Effector memory CD4-positive, alpha-beta T cell (primary cell): Measurements from ENCODE around the gene THAP4.
"Not testable (repeated sequence)": the region's sequence is repeated elsewhere in the genome, so short reads cannot be mapped to it uniquely, and the experiment has no call there.

Experiments used
- DNase-seq, 3 donors: peaks; one replicate each; pipeline ENCODE4 v3.0.0-alpha.2; 2020
- H3K27ac ChIP-seq: 2 replicates; pipeline ENCODE4 v1.7.0; 2013; ENCODE audit warnings: mild to moderate bottlenecking, low read length, moderate library complexity; ENCODE audit not compliant: insufficient read depth, poor library complexity, severe bottlenecking
- H3K27me3 ChIP-seq: replicated peaks from 2 replicates; pipeline ENCODE4 v1.7.0; 2013; ENCODE audit warnings: mild to moderate bottlenecking, low read length; ENCODE audit not compliant: insufficient read depth, control insufficient read depth, poor library complexity, severe bottlenecking
- H3K36me3 ChIP-seq: 2 replicates; pipeline ENCODE4 v1.7.0; 2013; ENCODE audit warnings: mild to moderate bottlenecking, low read length, moderate library complexity; ENCODE audit not compliant: control insufficient read depth, insufficient read depth
- H3K4me1 ChIP-seq: 2 replicates; pipeline ENCODE4 v1.7.0; 2013; ENCODE audit warnings: low read length, mild to moderate bottlenecking; ENCODE audit not compliant: control insufficient read depth, insufficient read depth, poor library complexity, severe bottlenecking
- H3K4me3 ChIP-seq: 2 replicates; pipeline ENCODE4 v1.7.0; 2013; ENCODE audit warnings: low read length, low read depth, mild to moderate bottlenecking; ENCODE audit not compliant: insufficient read depth, poor library complexity, severe bottlenecking
- H3K9me3 ChIP-seq: 2 replicates; pipeline ENCODE4 v1.7.0; 2013; ENCODE audit warnings: mild to moderate bottlenecking, low read length, moderate library complexity; ENCODE audit not compliant: control insufficient read depth

The THAP4 gene

DNA sequence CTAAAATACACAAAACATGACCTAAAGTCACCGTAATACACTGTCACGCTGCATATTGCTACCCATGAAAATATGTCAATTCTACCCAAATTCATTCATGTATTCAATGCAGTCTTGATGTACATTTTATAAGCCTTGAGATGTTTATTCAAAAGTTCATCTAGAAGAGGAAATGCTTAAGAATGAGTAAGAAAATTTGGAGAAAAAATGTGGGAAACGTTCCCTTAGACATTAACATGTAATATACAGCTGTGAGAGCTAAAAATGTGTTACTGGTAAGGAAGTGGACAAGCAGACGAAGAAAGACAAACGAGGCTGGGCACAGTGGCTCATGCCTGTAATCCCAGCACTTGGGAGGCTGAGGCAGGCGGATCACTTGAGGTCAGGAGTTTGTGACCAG is 37.3 kb downstream of the THAP4 start:
- no peaks in the 10 kb centered on the region for H3K9me3 ChIP-seq
- no peaks in the 10 kb centered on the region for H3K27me3 ChIP-seq
- no peak for DNase-seq
- H3K27ac ChIP-seq = no peak overlapping the region
- peaks cover 23% of the 10 kb centered on the region for H3K36me3 ChIP-seq
- H3K4me3 ChIP-seq = no peak overlapping the region
- no peaks in the 10 kb centered on the region for H3K4me1 ChIP-seq

GRCh38 chr2:241598487-241598886 is 38.5 kb downstream of the THAP4 start:
- peaks cover 33% of the 10 kb centered on the region for H3K36me3 ChIP-seq
- H3K4me1 ChIP-seq = no peaks in the 10 kb centered on the region
- H3K4me3 ChIP-seq = no peak overlapping the region
- H3K27ac ChIP-seq = no peak overlapping the region
- H3K9me3 ChIP-seq = no peaks in the 10 kb centered on the region
- no peak for DNase-seq
- no peaks in the 10 kb centered on the region for H3K27me3 ChIP-seq

GRCh38 chr2:241598061-241598460 is 38.9 kb downstream of the THAP4 start:
- Histone ChIP-seq H3K4me3 (no peak overlapping the region), H3K36me3 (peaks cover 31% of the 10 kb centered on the region), H3K9me3 (no peaks in the 10 kb centered on the region), H3K27ac (no peak overlapping the region), H3K27me3 (no peaks in the 10 kb centered on the region), H3K4me1 (no peaks in the 10 kb centered on the region)
- no peak for DNase-seq

- Histone ChIP-seq H3K27me3 (no peaks in the 10 kb centered on the region), H3K27ac (no peak overlapping the region), H3K4me1 (no peaks in the 10 kb centered on the region), H3K4me3 (no peak overlapping the region), H3K9me3 (no peaks in the 10 kb centered on the region), H3K36me3 (peaks cover 26% of the 10 kb centered on the region)
- no peak for DNase-seq
These were observed 39.4 kb downstream of the THAP4 start for GRCh38 chr2:241597561-241597960.

DNA sequence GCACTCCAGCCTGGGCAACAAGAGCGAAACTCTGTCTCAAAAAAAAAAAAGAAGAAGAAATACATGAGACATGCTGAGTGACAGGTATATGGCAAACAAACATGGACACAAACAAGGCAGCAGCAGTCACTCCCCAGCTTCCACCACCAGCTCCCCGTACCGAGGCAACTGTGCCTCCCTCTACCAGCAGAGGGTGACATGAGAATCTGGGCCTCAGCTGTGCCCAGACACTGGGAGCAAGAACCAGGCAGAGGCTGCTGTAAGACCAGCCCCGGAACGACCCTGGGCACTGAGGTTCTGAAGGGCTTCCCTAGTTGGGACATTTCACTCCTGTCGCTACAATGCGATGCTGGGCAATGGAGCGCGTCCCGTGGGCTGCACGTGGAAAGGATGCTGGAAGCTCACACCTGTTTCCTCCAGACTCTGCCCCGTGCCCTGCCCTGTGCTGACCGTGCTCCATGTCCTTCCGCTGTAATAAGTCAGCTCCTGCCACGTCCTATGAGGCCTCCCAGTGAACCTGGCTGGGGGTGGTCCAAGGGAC is 41.3 kb downstream of the THAP4 start:
- H3K36me3 ChIP-seq = peaks cover 12% of the 10 kb centered on the region
- H3K4me1 ChIP-seq = no peaks in the 10 kb centered on the region

GRCh38 chr2:241593271-241593670 is 43.7 kb downstream of the THAP4 start:
- Histone ChIP-seq H3K4me3 (no peak overlapping the region), H3K36me3 (peaks cover 12% of the 10 kb centered on the region), H3K4me1 (no peaks in the 10 kb centered on the region), H3K27me3 (no peaks in the 10 kb centered on the region), H3K9me3 (no peaks in the 10 kb centered on the region), H3K27ac (no peak overlapping the region)
- no peak for DNase-seq

More for the DNA sequence above, 41.3 kb downstream of the THAP4 start:
- no peak for DNase-seq
- no peaks in the 10 kb centered on the region for H3K9me3 ChIP-seq
- no peak overlapping the region for H3K4me3 ChIP-seq
- H3K27me3 ChIP-seq = no peaks in the 10 kb centered on the region
- H3K27ac ChIP-seq = no peak overlapping the region

- Histone ChIP-seq H3K36me3 (peaks cover 12% of the 10 kb centered on the region), H3K27ac (no peak overlapping the region), H3K9me3 (peaks cover 1% of the 10 kb centered on the region), H3K4me1 (no peaks in the 10 kb centered on the region), H3K27me3 (no peaks in the 10 kb centered on the region), H3K4me3 (no peak overlapping the region)
- DNase-seq = no peak
These were observed 44.7 kb downstream of the THAP4 start for GRCh38 chr2:241592126-241592845.

GRCh38 chr2:241590496-241591455 is 46.2 kb downstream of the THAP4 start:
- not testable (repeated sequence) for H3K4me1 ChIP-seq, H3K9me3 ChIP-seq, H3K27ac ChIP-seq, DNase-seq, H3K4me3 ChIP-seq, H3K27me3 ChIP-seq
- peaks cover 16% of the 10 kb centered on the region for H3K36me3 ChIP-seq

- not testable (repeated sequence) for H3K9me3 ChIP-seq, H3K4me3 ChIP-seq, DNase-seq, H3K27ac ChIP-seq, H3K27me3 ChIP-seq, H3K4me1 ChIP-seq
- peaks cover 16% of the 10 kb centered on the region for H3K36me3 ChIP-seq
These were observed 47.1 kb downstream of the THAP4 start for GRCh38 chr2:241589863-241590262.
